HepG2 (cell line): ENCODE measurements around the gene KCTD16. TPM values are rescaled to one million over a fixed set of nuclear protein-coding genes. Genes with fewer than 3 reads are reported as not detected.

Experiments used
- ATAC-seq: fragments of 200-7000 bp; cut with Tn5 transposase; 3 replicates; pipeline ENCODE4 v1.9.1; 2020; ENCODE audit warnings: mild to moderate bottlenecking, moderate library complexity
- BruUV-seq: library from RNA; stranded (reverse); fragments of 400-500 nt; replicated peaks from 2 replicates; lab custom pipeline; 2021; lab: Mats Ljungman, UMichigan
- CTCF ChIA-PET: fragments of 300-600 bp; formaldehyde crosslinking; extraction: SDS; loops from one replicate; lab custom pipeline; 2021; ENCODE audit warnings: low total read pairs, inconsistent platforms, low intra/inter-chr PET ratio; lab: Yijun Ruan, JAX
- POLR2A ChIA-PET: fragments of 350-600 bp; sonication (Branson Sonifier 250); formaldehyde crosslinking; loops from one replicate; lab custom pipeline; 2020; ENCODE audit warnings: antibody characterized with exemption, inconsistent platforms; lab: Yijun Ruan, JAX
- DNase-seq: peaks from one replicate; pipeline ENCODE4 v3.0.0-alpha.2; 2015; ENCODE audit warnings: low spot score
- FAIRE-seq: peaks from 3 replicates; lab custom pipeline; 2011; peaks lifted over from hg19 to GRCh38; lab: Jason Lieb, UNC
- H2AFZ ChIP-seq: one replicate; pipeline ENCODE4 v1.6.1; 2011; ENCODE audit warnings: low read length, inconsistent platforms
- H3K27ac ChIP-seq: fragments of 300-600 bp; 3 replicates; pipeline ENCODE4 v1.8.0; 2011; ENCODE audit warnings: mixed run types, mild to moderate bottlenecking, mixed read lengths, low read length, inconsistent platforms; ENCODE audit not compliant: insufficient read depth; ENCODE audit errors: extremely low read length
- H3K27me3 ChIP-seq, 2 experiments: fragments of 200-600 bp in 1 of 2; 2 replicates in 1 of 2; 3 replicates in 1 of 2; pipeline versions ENCODE4 v1.6.0 to v1.8.0; 2011; ENCODE audit warnings: low read length in 2 of 2, mild to moderate bottlenecking in 2 of 2, moderate library complexity in 2 of 2, inconsistent platforms in 1 of 2; ENCODE audit not compliant: insufficient read depth in 2 of 2, control insufficient read depth in 1 of 2
- H3K36me3 ChIP-seq, 2 experiments: fragments of 200-600 bp in 1 of 2; replicated peaks in 1 of 2; 2 replicates in 1 of 2; 3 replicates in 1 of 2; pipeline versions ENCODE4 v1.5.1 to v1.8.0; 2011; ENCODE audit warnings: low read length in 2 of 2, inconsistent platforms in 1 of 2; ENCODE audit not compliant: insufficient read depth in 2 of 2, control insufficient read depth in 1 of 2
- H3K4me1 ChIP-seq: 2 replicates; pipeline ENCODE4 v1.5.1; 2012; ENCODE audit warnings: low read length, inconsistent platforms; ENCODE audit not compliant: insufficient read depth
- H3K4me2 ChIP-seq: 2 replicates; pipeline ENCODE4 v1.6.0; 2011; ENCODE audit warnings: low read depth, low read length, inconsistent platforms
- H3K4me3 ChIP-seq, 3 experiments: fragments of 200-600 bp in 1 of 3; sonication (generic), shearing (Covaris generic) in 1 of 3; replicated peaks in 1 of 3; 2 replicates each; pipeline ENCODE4 v1.5.1; 2011 to 2016; ENCODE audit warnings: low read length in 3 of 3, inconsistent platforms in 2 of 3, low read depth in 2 of 3, mild to moderate bottlenecking in 2 of 3, control low read depth in 1 of 3, mixed read lengths in 1 of 3; ENCODE audit not compliant: insufficient read depth in 1 of 3
- H3K79me2 ChIP-seq: one replicate; pipeline ENCODE4 v1.6.1; 2011; ENCODE audit warnings: low read length, inconsistent platforms; ENCODE audit not compliant: insufficient read depth
- H3K9ac ChIP-seq: 2 replicates; pipeline ENCODE4 v1.6.0; 2011; ENCODE audit warnings: mild to moderate bottlenecking, low read depth, low read length, inconsistent platforms; ENCODE audit not compliant: insufficient read depth
- H3K9me3 ChIP-seq: 2 replicates; pipeline ENCODE4 v1.5.1; 2012; ENCODE audit warnings: mild to moderate bottlenecking, low read length
- H4K20me1 ChIP-seq: 2 replicates; pipeline ENCODE4 v1.6.0; 2011; ENCODE audit warnings: inconsistent platforms, mild to moderate bottlenecking, low read length, moderate library complexity; ENCODE audit not compliant: insufficient read depth
- NR1H2 ChIP-seq: sonication (generic); formaldehyde crosslinking; IDR thresholded peaks from 2 replicates; pipeline ENCODE4 v1.8.1; 2022; ENCODE audit warnings: low read depth, missing genetic modification reagents, borderline replicate concordance
- PHF20 ChIP-seq: sonication (generic); formaldehyde crosslinking; IDR thresholded peaks from 2 replicates; pipeline ENCODE4 v1.5.0; 2020; ENCODE audit warnings: mild to moderate bottlenecking, missing genetic modification reagents
- ZNF724P ChIP-seq: sonication (generic); formaldehyde crosslinking; IDR thresholded peaks from 2 replicates; pipeline ENCODE4 v1.8.0; 2022; ENCODE audit warnings: missing genetic modification reagents, borderline replicate concordance
- ZNF766 ChIP-seq: sonication (generic); formaldehyde crosslinking; IDR thresholded peaks from 2 replicates; pipeline ENCODE4 v1.5.0; 2020; ENCODE audit warnings: missing genetic modification reagents, borderline replicate concordance
- ZSCAN21 ChIP-seq: sonication (generic); formaldehyde crosslinking; IDR thresholded peaks from 2 replicates; pipeline ENCODE4 v1.8.0; 2022; ENCODE audit warnings: mild to moderate bottlenecking, missing genetic modification reagents, moderate library complexity, borderline replicate concordance
- WGBS: methylation state at CpG from one replicate; pipeline ENCODE4 v1.1.6; 2017; ENCODE audit warnings: low lambda C conversion rate; 5-methylcytosine and 5-hydroxymethylcytosine counted together
- in situ Hi-C: cut with HindIII; loops from 2 replicates; pipeline ENCODE4 v1.10.0; 2017; ENCODE audit warnings: low pct_unique_long_range_greater_than_20kb; ENCODE audit not compliant: extremely low pct_ligation_motif_present
- intact Hi-C: fragments of 100-400 bp; cut with micrococcal nuclease; formaldehyde crosslinking; loops from one replicate; pipeline ENCODE4 v1.10.0; 2022; ENCODE audit not compliant: unreplicated experiment
- polyA plus RNA-seq, 8 experiments: library from polyadenylated mRNA; depleted of rRNA in 3 of 8; stranded (reverse) in 7 of 8; unstranded in 1 of 8; fragments of >200 nt; fragmentation: Illumina TruSeq in 4 of 8; extraction: Trizol in 4 of 8; gene quantifications; 2 replicates each; pipeline versions ENCODE4 v1.2.1 to v1.2.3, GENCODE V29; 2011 to 2016; ENCODE audit warnings: low read depth in 4 of 8, missing spikeins in 1 of 8, mixed read lengths in 1 of 8; ENCODE audit not compliant: insufficient read depth in 1 of 8
- total RNA-seq, 5 experiments: library from RNA; depleted of rRNA; stranded (reverse); fragments of >200 nt; fragmentation: Illumina TruSeq; extraction: Trizol; gene quantifications; 2 replicates each; pipeline ENCODE4 v1.2.3, GENCODE V29; 2016; ENCODE audit warnings: low read depth in 1 of 5
- TF ChIP-seq, protein P1 (sequence below): sonication (generic); formaldehyde crosslinking; IDR thresholded peaks from 2 replicates; pipeline ENCODE4 v1.5.0; 2020; ENCODE audit warnings: mild to moderate bottlenecking, missing genetic modification reagents
- TF ChIP-seq, protein P2 (sequence below): sonication (generic); formaldehyde crosslinking; IDR thresholded peaks from 2 replicates; pipeline ENCODE4 v1.8.1; 2023; ENCODE audit warnings: mild to moderate bottlenecking, missing genetic modification reagents, borderline replicate concordance

Gene KCTD16
- total and polyA plus RNA-seq, 2 of the 13 experiments (the other 11 are each of a cell fraction or from before 2014, with no cell fraction given): 0.02 to 0.09 TPM

DNA sequence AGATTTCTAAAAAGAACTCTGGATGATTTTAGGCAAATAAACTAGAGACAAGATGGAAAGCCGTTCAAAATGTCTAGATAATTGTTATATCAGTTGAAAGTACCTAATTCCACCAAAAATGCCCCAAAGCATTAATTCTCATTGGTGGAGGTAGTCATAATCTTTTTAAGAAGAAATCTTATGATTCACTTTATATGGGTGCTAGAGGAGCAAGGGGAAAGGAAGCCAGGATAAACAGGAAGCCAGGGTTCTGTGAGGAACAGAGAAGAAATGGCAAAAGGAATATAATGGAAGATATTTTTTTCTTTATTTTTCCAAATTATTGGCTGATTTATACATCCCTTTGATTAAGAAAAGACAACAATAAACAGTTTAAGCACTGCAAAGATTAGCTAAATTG is 8.0 kb upstream of the KCTD16 start:
- POLR2A ChIA-PET: no interaction called here
- no peak for FAIRE-seq
- H3K27me3 ChIP-seq: no peaks in the 10 kb centered on the region
- no peak overlapping the region for H2AFZ ChIP-seq
- 100% methylated on average over 1 of the region's 1 CpG for WGBS
- no peak overlapping the region for H3K4me3 ChIP-seq
- BruUV-seq: no TSS peak
- no peak overlapping the region for H3K9ac ChIP-seq
- H3K36me3 ChIP-seq: peaks cover 6 to 68% of the 10 kb centered on the region in 2 experiments; a peak in 4 of 5 replicates
- CTCF ChIA-PET: no interaction called here
- TF ChIP-seq ZNF766 (CRISPR knock-in tag) (no peak), ZNF724P (CRISPR knock-in tag) (no peak), ZSCAN21 (CRISPR knock-in tag) (no peak), PHF20 (CRISPR knock-in tag) (no peak), NR1H2 (CRISPR knock-in tag) (no peak)
- TF ChIP-seq, protein P1, sequence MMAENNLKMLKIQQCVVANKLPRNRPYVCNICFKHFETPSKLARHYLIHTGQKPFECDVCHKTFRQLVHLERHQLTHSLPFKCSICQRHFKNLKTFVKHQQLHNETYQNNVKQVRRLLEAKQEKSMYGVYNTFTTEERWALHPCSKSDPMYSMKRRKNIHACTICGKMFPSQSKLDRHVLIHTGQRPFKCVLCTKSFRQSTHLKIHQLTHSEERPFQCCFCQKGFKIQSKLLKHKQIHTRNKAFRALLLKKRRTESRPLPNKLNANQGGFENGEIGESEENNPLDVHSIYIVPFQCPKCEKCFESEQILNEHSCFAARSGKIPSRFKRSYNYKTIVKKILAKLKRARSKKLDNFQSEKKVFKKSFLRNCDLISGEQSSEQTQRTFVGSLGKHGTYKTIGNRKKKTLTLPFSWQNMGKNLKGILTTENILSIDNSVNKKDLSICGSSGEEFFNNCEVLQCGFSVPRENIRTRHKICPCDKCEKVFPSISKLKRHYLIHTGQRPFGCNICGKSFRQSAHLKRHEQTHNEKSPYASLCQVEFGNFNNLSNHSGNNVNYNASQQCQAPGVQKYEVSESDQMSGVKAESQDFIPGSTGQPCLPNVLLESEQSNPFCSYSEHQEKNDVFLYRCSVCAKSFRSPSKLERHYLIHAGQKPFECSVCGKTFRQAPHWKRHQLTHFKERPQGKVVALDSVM (CRISPR knock-in tag): no peak
- TF ChIP-seq, protein P2, sequence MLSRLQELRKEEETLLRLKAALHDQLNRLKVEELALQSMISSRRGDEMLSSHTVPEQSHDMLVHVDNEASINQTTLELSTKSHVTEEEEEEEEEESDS: no peak
- in situ Hi-C loops: no loop called here
- no peaks in the 10 kb centered on the region for H3K9me3 ChIP-seq
- intact Hi-C loops: no loop called here
- H4K20me1 ChIP-seq: no peaks in the 10 kb centered on the region
- ATAC-seq: no peak
- H3K4me2 ChIP-seq: no peak overlapping the region
- DNase-seq: no peak
- peaks cover 7% of the 10 kb centered on the region for H3K79me2 ChIP-seq
- no peak overlapping the region for H3K27ac ChIP-seq
- peaks cover 11% of the 10 kb centered on the region for H3K4me1 ChIP-seq
